GM19372 (cell line): ENCODE data around the gene MSN.
A peak's percentile ranks its signal among the peaks of the same experiment; 100 is the strongest.

ENCODE experiments used
- ATAC-seq: cut with Tn5 transposase; IDR thresholded peaks from one replicate; pipeline ENCODE4 v1.9.1; 2021; ENCODE audit warnings: mild to moderate bottlenecking, low read depth, moderate library complexity; ENCODE audit not compliant: unreplicated experiment

MSN gene

GRCh38 chrX:65781845-65782244 is 114.4 kb downstream of the MSN start:
- ATAC-seq: no peak

GRCh38 chrX:65783746-65784145 is 116.3 kb downstream of the MSN start:
- peak; percentile 70 for ATAC-seq
